ENCODE results near the gene EMC9.

- TF ChIP-seq CTCF (IDR thresholded peaks at IDR 0.05) (no peak), HOXB13 (CRISPR knock-in tag; IDR thresholded peaks at IDR 0.05; ENCODE audit: low read depth) (no peak), POLR2A (IDR thresholded peaks at IDR 0.05; ENCODE audit: low read length) (no peak), HMGXB4 (CRISPR knock-in tag; IDR thresholded peaks at IDR 0.05; ENCODE audit: borderline replicate concordance) (no peak), ZFP36 (IDR thresholded peaks at IDR 0.05; ENCODE audit: borderline replicate concordance, partially characterized antibody) (no peak), ATOH8 (CRISPR knock-in tag; IDR thresholded peaks at IDR 0.05; ENCODE audit: low read depth) (no peak), USF2 (IDR thresholded peaks at IDR 0.05) (no peak), REST (IDR thresholded peaks at IDR 0.05) (no peak), CHD2 (IDR thresholded peaks at IDR 0.05; ENCODE audit: low read length, partially characterized antibody) (no peak), E2F6 (IDR thresholded peaks at IDR 0.05; ENCODE audit: borderline replicate concordance, low read depth) (no peak)
These were observed 25.8 kb downstream of the EMC9 start for GRCh38 chr14:24115422-24116127.

Measured in A549 (cell line).